ENCODE data around the gene GRIP1. TPM values are rescaled to one million over a fixed set of nuclear protein-coding genes. Genes with fewer than 3 reads are reported as not detected.

Gene GRIP1
- total and polyA plus RNA-seq, 12 donors = 0.12 to 7.3 (median 1.9) TPM

- TF ChIP-seq CTCF (IDR thresholded peaks at IDR 0.05) = no peak
- Histone ChIP-seq H3K9me3 (no peaks in the 10 kb centered on the region), H3K36me3 (no peaks in the 10 kb centered on the region), H3K27ac (no peak overlapping the region), H3K4me3 (no peak overlapping the region), H3K27me3 (no peaks in the 10 kb centered on the region), H3K4me1 (no peaks in the 10 kb centered on the region)
- WGBS, 2 donors = 82 to 85% methylated on average over 5 of the region's 5 CpGs
- no peak for DNase-seq
- no peak for ATAC-seq
- intact Hi-C loops (cut with DNase I) = no loop called here
These were observed 105.3 kb downstream of the GRIP1 start for GRCh38 chr12:66573605-66574004.

- ATAC-seq = no peak
- DNase-seq = no peak
- H3K27ac ChIP-seq = no peak overlapping the region
- intact Hi-C loops (cut with DNase I) = no loop called here
- no peaks in the 10 kb centered on the region for H3K9me3 ChIP-seq
- H3K27me3 ChIP-seq = no peaks in the 10 kb centered on the region
- no peak for TF ChIP-seq CTCF (IDR thresholded peaks at IDR 0.05)
- no peak overlapping the region for H3K4me3 ChIP-seq
- no peaks in the 10 kb centered on the region for H3K36me3 ChIP-seq
- no peaks in the 10 kb centered on the region for H3K4me1 ChIP-seq
- WGBS, 2 donors = 95% methylated on average over 6 of the region's 6 CpGs
These were observed 106.0 kb downstream of the GRIP1 start for GRCh38 chr12:66572845-66573244.

- Histone ChIP-seq H3K9me3 (no peaks in the 10 kb centered on the region), H3K4me3 (no peak overlapping the region), H3K36me3 (no peaks in the 10 kb centered on the region), H3K27ac (no peak overlapping the region), H3K4me1 (no peaks in the 10 kb centered on the region), H3K27me3 (no peaks in the 10 kb centered on the region)
- no peak for TF ChIP-seq CTCF (IDR thresholded peaks at IDR 0.05)
- 80 to 91% methylated on average over 1 of the region's 1 CpG for WGBS, 2 donors
- ATAC-seq (no peak), DNase-seq (no peak)
- intact Hi-C loops (cut with DNase I) = no loop called here
These were observed 107.4 kb downstream of the GRIP1 start for GRCh38 chr12:66571361-66571915.

- H3K4me3 ChIP-seq = no peak overlapping the region
- DNase-seq (no peak), ATAC-seq (no peak)
- intact Hi-C loops (cut with DNase I) = no loop called here
- H3K4me1 ChIP-seq = no peaks in the 10 kb centered on the region
- no peaks in the 10 kb centered on the region for H3K27me3 ChIP-seq
- no peak for TF ChIP-seq CTCF (IDR thresholded peaks at IDR 0.05)
- H3K36me3 ChIP-seq = no peaks in the 10 kb centered on the region
- H3K27ac ChIP-seq = no peak overlapping the region
- peaks cover 0 to 67% (median 20%) of the 10 kb centered on the region in 11 donors for H3K9me3 ChIP-seq
These were observed 115.7 kb downstream of the GRIP1 start for GRCh38 chr12:66563220-66563619.
